ENCODE data around the gene SLC35E4. TPM values are rescaled to one million over a fixed set of nuclear protein-coding genes. Genes with fewer than 3 reads are reported as not detected.
"Not testable (repeated sequence)": the region's sequence is repeated elsewhere in the genome, so short reads cannot be mapped to it uniquely, and the experiment has no call there.

SLC35E4 gene
- total and polyA plus RNA-seq, 11 donors, result 2.4 to 9.8 (median 4.0) TPM

- Histone ChIP-seq H3K27ac (no peak overlapping the region), H3K4me3 (no peak overlapping the region), H3K4me1 (no peaks in the 10 kb centered on the region), H3K27me3 (peaks cover 0 to 14% (median 0%) of the 10 kb centered on the region in 9 donors), H3K36me3 (no peaks in the 10 kb centered on the region), H3K9me3 (no peaks in the 10 kb centered on the region)
- WGBS, 4 donors, result 83 to 87% (median 84%) methylated on average over 6 of the region's 6 CpGs
- DNase-seq, result no peak
- intact Hi-C loops (cut with DNase I), result loop anchor here in 1 of 10 donors (5.0 kb wide), 1 partner anchor 37 kb away; the partner anchor contains the start of gene SLC35E4
- TF ChIP-seq POLR2A (IDR thresholded peaks at IDR 0.05), result no peak
- TF ChIP-seq CTCF (IDR thresholded peaks at IDR 0.05), result no peak
- ATAC-seq, result no peak
These were observed 38.9 kb downstream of the SLC35E4 start for GRCh38 chr22:30674482-30674881.

GRCh38 chr22:30675436-30675835 lies 39.9 kb downstream of the SLC35E4 start:
- no peak overlapping the region for H3K27ac ChIP-seq
- peaks cover 0 to 14% (median 0%) of the 10 kb centered on the region in 9 donors for H3K27me3 ChIP-seq
- TF ChIP-seq CTCF (IDR thresholded peaks at IDR 0.05) (no peak), POLR2A (IDR thresholded peaks at IDR 0.05) (no peak)
- peaks cover 0 to 1% (median 0%) of the 10 kb centered on the region in 12 donors for H3K4me1 ChIP-seq
- 71 to 86% (median 77%) methylated on average over 9 of the region's 9 CpGs for WGBS, 4 donors
- DNase-seq (no peak), ATAC-seq (no peak)
- no peaks in the 10 kb centered on the region for H3K9me3 ChIP-seq
- intact Hi-C loops (cut with DNase I), result loop anchor here in 1 of 10 donors (5.0 kb wide), 1 partner anchor 38 kb away; the partner anchor contains the start of gene SLC35E4
- no peaks in the 10 kb centered on the region for H3K36me3 ChIP-seq
- H3K4me3 ChIP-seq, result no peak overlapping the region

GRCh38 chr22:30676565-30676964 lies 41.0 kb downstream of the SLC35E4 start:
- peaks cover 0 to 11% (median 0%) of the 10 kb centered on the region in 12 donors for H3K4me1 ChIP-seq
- H3K27me3 ChIP-seq, result peaks cover 0 to 14% (median 0%) of the 10 kb centered on the region in 9 donors
- H3K27ac ChIP-seq, H3K4me3 ChIP-seq, H3K9me3 ChIP-seq, DNase-seq, H3K36me3 ChIP-seq, ATAC-seq: not testable (repeated sequence)
- intact Hi-C loops (cut with DNase I), result loop anchor here in 1 of 10 donors (5.0 kb wide), 1 partner anchor 39 kb away; the partner anchor contains the start of gene SLC35E4
- 69 to 74% (median 71%) methylated on average over 3 of the region's 3 CpGs for WGBS, 4 donors

- not testable (repeated sequence) for DNase-seq, H3K9me3 ChIP-seq, H3K27ac ChIP-seq, H3K36me3 ChIP-seq, H3K4me3 ChIP-seq, ATAC-seq
- 86 to 91% (median 88%) methylated on average over 12 of the region's 12 CpGs for whole genome bisulfite sequencing, 4 donors
- Histone ChIP-seq H3K27me3 (peaks cover 0 to 13% (median 0%) of the 10 kb centered on the region in 9 donors), H3K4me1 (peaks cover 0 to 11% (median 0%) of the 10 kb centered on the region in 12 donors)
- intact Hi-C loops (cut with DNase I), result loop anchor here in 1 of 10 donors (5.0 kb wide), 1 partner anchor 43 kb away; the partner anchor contains the start of gene SLC35E4
These were observed 44.5 kb downstream of the SLC35E4 start for GRCh38 chr22:30679895-30680690.
